Coronary artery (tissue), 2 donors: ENCODE results near the gene NIT2.
"Not testable (repeated sequence)": the region's sequence is repeated elsewhere in the genome, so short reads cannot be mapped to it uniquely, and the experiment has no call there.

Experiments used
- DNase-seq: peaks from one replicate; pipeline ENCODE4 v3.0.0-alpha.2; 2017; ENCODE audit warnings: low spot score
- H3K27ac ChIP-seq, 2 donors: fragments of 200-600 bp; sonication (generic); one replicate each; pipeline ENCODE4 v1.5.1; 2016 to 2019
- H3K4me3 ChIP-seq: fragments of 200-600 bp; sonication (generic); 2 replicates; pipeline ENCODE4 v1.5.1; 2016; ENCODE audit warnings: mild to moderate bottlenecking, moderate library complexity
- CTCF ChIP-seq: fragments of 200-600 bp; sonication (generic); IDR thresholded peaks from one replicate; pipeline ENCODE4 v1.5.1; 2019; ENCODE audit warnings: antibody characterized with exemption

The NIT2 gene

GRCh38 chr3:100310355-100310965 is 24.1 kb upstream of the NIT2 start:
- H3K4me3 ChIP-seq = no peak overlapping the region
- TF ChIP-seq CTCF = no peak
- no peak for DNase-seq
- H3K27ac ChIP-seq = no peak overlapping the region

GRCh38 chr3:100311011-100311410 is 23.5 kb upstream of the NIT2 start:
- TF ChIP-seq CTCF = no peak
- H3K4me3 ChIP-seq = no peak overlapping the region
- DNase-seq = no peak
- no peak overlapping the region for H3K27ac ChIP-seq

GRCh38 chr3:100316641-100317069 is 17.9 kb upstream of the NIT2 start:
- no peak for TF ChIP-seq CTCF
- no peak for DNase-seq
- H3K27ac ChIP-seq = no peak overlapping the region
- no peak overlapping the region for H3K4me3 ChIP-seq

GRCh38 chr3:100317912-100318311 is 16.6 kb upstream of the NIT2 start:
- DNase-seq = no peak
- no peak overlapping the region for H3K4me3 ChIP-seq
- no peak overlapping the region for H3K27ac ChIP-seq
- no peak for TF ChIP-seq CTCF

- TF ChIP-seq CTCF = no peak
- no peak for DNase-seq
- H3K4me3 ChIP-seq = no peak overlapping the region
- H3K27ac ChIP-seq = no peak overlapping the region
These were observed 14.6 kb upstream of the NIT2 start for GRCh38 chr3:100319951-100320350.

GRCh38 chr3:100324044-100324443 is 10.5 kb upstream of the NIT2 start:
- TF ChIP-seq CTCF = no peak
- no peak overlapping the region for H3K4me3 ChIP-seq
- H3K27ac ChIP-seq = no peak overlapping the region
- DNase-seq = no peak

GRCh38 chr3:100325827-100326226 is 8.7 kb upstream of the NIT2 start:
- no peak for TF ChIP-seq CTCF
- no peak overlapping the region for H3K4me3 ChIP-seq
- DNase-seq = no peak
- H3K27ac ChIP-seq = no peak overlapping the region

GRCh38 chr3:100327377-100327776 is 7.2 kb upstream of the NIT2 start:
- not testable (repeated sequence) for DNase-seq, H3K4me3 ChIP-seq, H3K27ac ChIP-seq
